Uterus (tissue), 2 donors: ENCODE data around the gene ZNF740.

Source experiments
- POLR2A ChIP-seq, 2 donors: fragments of 450-650 bp; IDR thresholded peaks; one replicate each; pipeline ENCODE4 v1.6.1; 2016; ENCODE audit warnings: antibody characterized with exemption in 2 of 2, mild to moderate bottlenecking in 1 of 2, moderate library complexity in 1 of 2
- TF ChIP-seq, protein P1 (sequence below), 4 experiments: fragments of 200-600 bp in 2 of 4; fragments of 450-650 bp in 2 of 4; sonication (generic) in 2 of 4; IDR thresholded peaks; one replicate each; pipeline ENCODE4 v1.5.1; 2016 to 2019; ENCODE audit warnings: antibody characterized with exemption in 4 of 4, mild to moderate bottlenecking in 2 of 4, moderate library complexity in 1 of 4

- no peak for TF ChIP-seq POLR2A (IDR thresholded peaks at IDR 0.05)
- TF ChIP-seq, protein P1, sequence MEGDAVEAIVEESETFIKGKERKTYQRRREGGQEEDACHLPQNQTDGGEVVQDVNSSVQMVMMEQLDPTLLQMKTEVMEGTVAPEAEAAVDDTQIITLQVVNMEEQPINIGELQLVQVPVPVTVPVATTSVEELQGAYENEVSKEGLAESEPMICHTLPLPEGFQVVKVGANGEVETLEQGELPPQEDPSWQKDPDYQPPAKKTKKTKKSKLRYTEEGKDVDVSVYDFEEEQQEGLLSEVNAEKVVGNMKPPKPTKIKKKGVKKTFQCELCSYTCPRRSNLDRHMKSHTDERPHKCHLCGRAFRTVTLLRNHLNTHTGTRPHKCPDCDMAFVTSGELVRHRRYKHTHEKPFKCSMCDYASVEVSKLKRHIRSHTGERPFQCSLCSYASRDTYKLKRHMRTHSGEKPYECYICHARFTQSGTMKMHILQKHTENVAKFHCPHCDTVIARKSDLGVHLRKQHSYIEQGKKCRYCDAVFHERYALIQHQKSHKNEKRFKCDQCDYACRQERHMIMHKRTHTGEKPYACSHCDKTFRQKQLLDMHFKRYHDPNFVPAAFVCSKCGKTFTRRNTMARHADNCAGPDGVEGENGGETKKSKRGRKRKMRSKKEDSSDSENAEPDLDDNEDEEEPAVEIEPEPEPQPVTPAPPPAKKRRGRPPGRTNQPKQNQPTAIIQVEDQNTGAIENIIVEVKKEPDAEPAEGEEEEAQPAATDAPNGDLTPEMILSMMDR (IDR thresholded peaks at IDR 0.05), result no peak
Observed at GRCh38 chr12:53235742-53236442, 55.4 kb downstream of the ZNF740 start.
